Measurements from ENCODE around the gene DTYMK.

DNA sequence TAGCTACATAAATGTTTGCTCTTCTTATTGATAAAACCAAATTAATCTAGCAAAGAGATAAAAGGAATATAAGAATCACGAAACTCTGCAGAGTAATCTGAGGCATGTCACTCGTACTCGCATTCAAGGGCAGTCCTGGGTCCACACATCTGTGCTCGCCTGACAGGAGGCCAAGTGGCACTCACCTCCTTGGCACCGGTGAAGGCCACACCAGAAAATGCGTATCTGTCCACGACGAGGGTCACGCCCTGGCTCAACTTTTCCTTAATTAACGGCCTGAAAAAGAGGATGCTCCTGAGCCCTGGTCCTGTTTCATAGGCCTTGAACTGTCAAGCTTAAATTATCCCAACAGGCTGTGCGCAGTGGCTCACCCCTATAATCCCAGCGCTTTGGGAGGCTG lies 6.6 kb downstream of the DTYMK start:
- TF ChIP-seq CTCF (IDR thresholded peaks at IDR 0.05; ENCODE audit: insufficient read depth, low read depth, low read length), result no peak
- no peak for TF ChIP-seq EZH2 (IDR thresholded peaks at IDR 0.05; ENCODE audit: insufficient read depth, low read length)
